ENCODE data around the gene SFRP2.

GRCh38 chr4:153787061-153787560 is 1.8 kb downstream of the SFRP2 start:
- TF ChIP-seq EZH2 (IDR thresholded peaks at IDR 0.05) (no peak), POLR2AphosphoS5 (IDR thresholded peaks at IDR 0.05; ENCODE audit: borderline replicate concordance, low read depth, low read length) (no peak)

All from SK-N-MC (cell line).